Measurements from ENCODE around the gene TXNDC11. TPM values are rescaled to one million over a fixed set of nuclear protein-coding genes. Genes with fewer than 3 reads are reported as not detected.
A peak's percentile ranks its signal among the peaks of the same experiment; 100 is the strongest.

The TXNDC11 gene

DNA sequence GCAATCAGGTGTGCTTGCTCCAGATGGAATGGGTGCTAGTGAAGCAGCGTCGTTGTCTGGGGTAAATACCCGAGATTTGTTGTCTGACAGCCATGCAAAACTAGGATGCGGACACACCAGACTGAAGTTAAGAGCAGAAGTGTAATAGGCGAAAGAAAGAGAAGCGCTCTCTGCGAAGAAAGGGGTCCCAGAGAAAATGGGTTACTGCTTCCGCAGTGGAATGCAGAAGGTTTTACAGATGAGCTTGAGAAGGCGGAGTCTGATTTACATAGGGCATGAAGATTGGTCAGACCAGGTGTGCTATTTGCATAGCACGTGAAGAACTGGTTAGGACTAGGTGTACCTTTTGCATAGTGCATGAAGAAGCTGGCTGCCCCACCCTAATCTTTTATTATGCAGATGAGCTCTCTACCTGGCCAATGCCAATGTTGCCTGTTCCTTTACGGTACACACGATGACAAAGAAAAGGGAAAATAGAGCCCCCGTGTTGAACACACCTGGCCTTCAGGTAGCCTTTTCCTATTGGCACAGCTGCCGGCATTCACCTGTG, 106.4 kb downstream of the TXNDC11 start:
- Histone ChIP-seq H3K9me3 (replicated peaks; ENCODE audit: low read length) (no peaks in the 10 kb centered on the region), H3K9ac (ENCODE audit: low read depth, low read length) (no peak overlapping the region), H3K4me3 (ENCODE audit: low read length) (no peak overlapping the region), H3K36me3 (ENCODE audit: insufficient read depth, low read length) (no peaks in the 10 kb centered on the region), H3K4me1 (ENCODE audit: control insufficient read depth, insufficient read depth, low read length) (peaks cover 31% of the 10 kb centered on the region), H3K4me2 (ENCODE audit: low read length) (no peak overlapping the region), H3K27me3 (ENCODE audit: control insufficient read depth, insufficient read depth, low read length) (no peaks in the 10 kb centered on the region)

GRCh38 chr16:11635679-11636171, 106.9 kb downstream of the TXNDC11 start:
- no peak overlapping the region for H3K4me3 ChIP-seq (ENCODE audit: low read length)
- H3K9ac ChIP-seq (ENCODE audit: low read depth, low read length): no peak overlapping the region
- H3K27me3 ChIP-seq (ENCODE audit: control insufficient read depth, insufficient read depth, low read length): no peaks in the 10 kb centered on the region
- H3K9me3 ChIP-seq (replicated peaks; ENCODE audit: low read length): no peaks in the 10 kb centered on the region
- no peak overlapping the region for H3K4me2 ChIP-seq (ENCODE audit: low read length)
- H3K4me1 ChIP-seq (ENCODE audit: control insufficient read depth, insufficient read depth, low read length): peaks cover 25% of the 10 kb centered on the region
- H3K36me3 ChIP-seq (ENCODE audit: insufficient read depth, low read length): no peaks in the 10 kb centered on the region

- no peaks in the 10 kb centered on the region for H3K27me3 ChIP-seq (ENCODE audit: control insufficient read depth, insufficient read depth, low read length)
- H3K4me2 ChIP-seq (ENCODE audit: low read length): no peak overlapping the region
- no peaks in the 10 kb centered on the region for H3K36me3 ChIP-seq (ENCODE audit: insufficient read depth, low read length)
- no peaks in the 10 kb centered on the region for H3K9me3 ChIP-seq (replicated peaks; ENCODE audit: low read length)
- peaks cover 20% of the 10 kb centered on the region for H3K4me1 ChIP-seq (ENCODE audit: control insufficient read depth, insufficient read depth, low read length)
- H3K9ac ChIP-seq (ENCODE audit: low read depth, low read length): no peak overlapping the region
- no peak overlapping the region for H3K4me3 ChIP-seq (ENCODE audit: low read length)
These were observed 107.5 kb downstream of the TXNDC11 start for GRCh38 chr16:11635113-11635652.

DNA sequence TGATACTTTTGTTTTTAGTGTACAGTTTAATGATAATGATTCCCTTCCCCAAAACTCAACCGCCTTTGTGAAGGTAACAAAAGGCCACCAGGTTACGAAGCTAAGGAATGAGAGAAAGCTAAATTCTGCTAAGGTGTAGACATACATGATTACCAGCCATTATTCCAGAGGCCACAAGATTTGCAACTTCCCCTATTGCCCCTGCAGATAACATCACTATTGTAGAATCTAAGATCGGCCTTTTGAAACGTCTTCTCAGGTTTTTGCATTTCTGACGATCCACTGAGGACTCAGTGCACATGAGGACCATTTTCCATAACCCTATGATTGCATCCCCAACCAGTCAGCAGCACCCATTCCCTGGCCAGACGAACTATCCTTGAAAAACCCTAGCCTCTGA, 108.3 kb downstream of the TXNDC11 start:
- H3K4me2 ChIP-seq (ENCODE audit: low read length): no peak overlapping the region
- H3K27me3 ChIP-seq (ENCODE audit: control insufficient read depth, insufficient read depth, low read length): peaks cover 3% of the 10 kb centered on the region
- no peak overlapping the region for H3K9ac ChIP-seq (ENCODE audit: low read depth, low read length)

DNA sequence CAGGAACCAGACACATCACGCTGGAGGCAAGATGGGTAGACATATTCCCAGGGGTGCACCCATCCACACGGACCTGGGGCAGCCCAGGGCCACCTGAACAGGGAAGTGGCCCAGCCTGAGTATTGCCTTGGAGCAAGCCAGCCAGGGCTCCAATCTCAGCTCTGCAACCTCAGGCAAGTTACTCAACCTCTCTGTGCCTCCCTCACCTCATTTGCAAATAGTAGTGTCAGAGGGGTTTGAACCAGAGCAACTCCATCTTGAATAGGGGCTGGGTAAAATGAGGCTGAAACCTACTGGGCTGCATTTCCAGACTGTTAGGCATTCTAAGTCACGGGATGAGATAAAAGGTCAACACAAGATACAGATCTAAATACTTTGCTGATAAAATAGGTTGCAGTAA, 109.5 kb downstream of the TXNDC11 start:
- Histone ChIP-seq H3K9me3 (replicated peaks; ENCODE audit: low read length) (no peaks in the 10 kb centered on the region), H3K27me3 (ENCODE audit: control insufficient read depth, insufficient read depth, low read length) (peaks cover 3% of the 10 kb centered on the region), H3K4me1 (ENCODE audit: control insufficient read depth, insufficient read depth, low read length) (peaks cover 13% of the 10 kb centered on the region), H3K4me3 (ENCODE audit: low read length) (peak overlapping the region; percentile 5), H3K4me2 (ENCODE audit: low read length) (peak overlapping the region; percentile 76), H3K9ac (ENCODE audit: low read depth, low read length) (peak overlapping the region; percentile 70), H3K36me3 (ENCODE audit: insufficient read depth, low read length) (no peaks in the 10 kb centered on the region)

More for the DNA sequence above, 108.3 kb downstream of the TXNDC11 start:
- Histone ChIP-seq H3K4me3 (ENCODE audit: low read length) (no peak overlapping the region), H3K9me3 (replicated peaks; ENCODE audit: low read length) (no peaks in the 10 kb centered on the region), H3K4me1 (ENCODE audit: control insufficient read depth, insufficient read depth, low read length) (peaks cover 13% of the 10 kb centered on the region), H3K36me3 (ENCODE audit: insufficient read depth, low read length) (no peaks in the 10 kb centered on the region)

- Histone ChIP-seq H3K4me1 (ENCODE audit: control insufficient read depth, insufficient read depth, low read length) (peaks cover 13% of the 10 kb centered on the region), H3K9ac (ENCODE audit: low read depth, low read length) (peak overlapping the region; percentile 70), H3K4me2 (ENCODE audit: low read length) (peak overlapping the region; percentile 76), H3K27me3 (ENCODE audit: control insufficient read depth, insufficient read depth, low read length) (peaks cover 3% of the 10 kb centered on the region), H3K4me3 (ENCODE audit: low read length) (peak overlapping the region; percentile 43), H3K9me3 (replicated peaks; ENCODE audit: low read length) (no peaks in the 10 kb centered on the region), H3K36me3 (ENCODE audit: insufficient read depth, low read length) (no peaks in the 10 kb centered on the region)
These were observed 110.2 kb downstream of the TXNDC11 start for GRCh38 chr16:11632455-11632939.

DNA sequence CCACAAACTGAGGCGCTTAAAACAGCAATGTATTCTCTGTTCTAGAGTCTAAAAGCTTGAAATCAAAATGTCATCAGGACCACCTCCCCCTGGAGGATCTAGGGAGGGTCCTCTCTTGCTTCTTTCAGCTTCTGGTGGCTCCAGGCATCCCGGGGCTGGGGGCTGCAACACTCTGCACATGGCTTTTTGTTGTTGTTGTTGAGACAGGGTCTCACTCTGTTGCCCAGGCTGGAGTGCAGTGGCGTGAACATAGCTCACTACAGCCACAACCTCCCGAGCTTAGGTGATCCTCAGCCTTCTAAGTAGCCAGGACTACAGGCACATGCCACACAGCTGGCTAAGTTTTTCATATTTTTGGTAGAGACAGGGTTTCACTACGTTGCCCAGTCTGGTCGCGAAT, 111.4 kb downstream of the TXNDC11 start:
- H3K27me3 ChIP-seq (ENCODE audit: control insufficient read depth, insufficient read depth, low read length): peaks cover 3% of the 10 kb centered on the region
- no peaks in the 10 kb centered on the region for H3K9me3 ChIP-seq (replicated peaks; ENCODE audit: low read length)
- H3K36me3 ChIP-seq (ENCODE audit: insufficient read depth, low read length): no peaks in the 10 kb centered on the region
- H3K9ac ChIP-seq (ENCODE audit: low read depth, low read length): no peak overlapping the region
- no peak overlapping the region for H3K4me3 ChIP-seq (ENCODE audit: low read length)
- H3K4me2 ChIP-seq (ENCODE audit: low read length): no peak overlapping the region
- peaks cover 13% of the 10 kb centered on the region for H3K4me1 ChIP-seq (ENCODE audit: control insufficient read depth, insufficient read depth, low read length)

GRCh38 chr16:11630768-11631056, 111.9 kb downstream of the TXNDC11 start:
- H3K27me3 ChIP-seq (ENCODE audit: control insufficient read depth, insufficient read depth, low read length): peaks cover 5% of the 10 kb centered on the region

DNA sequence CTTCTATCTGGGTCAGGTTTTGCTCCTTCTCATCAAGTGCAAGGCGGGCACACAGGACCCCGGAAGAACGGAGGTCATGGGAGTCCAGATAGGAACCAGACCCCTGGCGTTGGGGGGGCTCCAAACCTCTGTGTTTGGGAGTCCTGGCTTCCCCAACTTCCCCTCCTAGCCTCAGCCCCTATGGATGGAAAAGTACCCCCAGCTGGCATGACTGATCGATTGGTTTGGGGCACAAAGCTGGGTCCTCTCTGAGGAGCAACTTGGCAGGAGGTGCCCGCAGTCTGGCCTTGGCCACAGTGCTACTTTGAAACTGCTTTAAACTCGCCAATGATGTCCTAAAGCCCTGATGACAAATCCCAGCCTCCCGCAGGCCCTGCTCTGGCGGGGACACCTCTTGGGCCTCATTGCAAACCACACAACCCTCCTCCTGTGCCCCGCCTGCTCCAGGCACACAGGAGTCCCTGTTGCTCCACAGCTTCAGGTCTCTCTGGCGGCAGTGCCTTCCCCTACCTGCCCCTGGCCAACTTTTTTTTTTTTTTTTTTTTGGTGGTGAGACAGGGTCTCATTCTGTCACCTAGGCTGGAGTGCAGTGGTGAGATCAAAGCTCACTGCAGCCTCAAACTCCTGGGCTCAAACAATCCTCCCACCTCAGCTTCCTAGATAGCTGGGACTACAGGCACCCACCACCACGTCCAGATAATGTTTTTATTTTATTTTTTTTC, 112.5 kb downstream of the TXNDC11 start:
- Histone ChIP-seq H3K4me3 (ENCODE audit: low read length) (no peak overlapping the region), H3K9me3 (replicated peaks; ENCODE audit: low read length) (no peaks in the 10 kb centered on the region), H3K36me3 (ENCODE audit: insufficient read depth, low read length) (no peaks in the 10 kb centered on the region), H3K4me2 (ENCODE audit: low read length) (no peak overlapping the region), H3K9ac (ENCODE audit: low read depth, low read length) (no peak overlapping the region), H3K4me1 (ENCODE audit: control insufficient read depth, insufficient read depth, low read length) (peaks cover 13% of the 10 kb centered on the region), H3K27me3 (ENCODE audit: control insufficient read depth, insufficient read depth, low read length) (peaks cover 9% of the 10 kb centered on the region)

More at GRCh38 chr16:11630768-11631056, 111.9 kb downstream of the TXNDC11 start:
- no peaks in the 10 kb centered on the region for H3K36me3 ChIP-seq (ENCODE audit: insufficient read depth, low read length)
- H3K4me3 ChIP-seq (ENCODE audit: low read length): no peak overlapping the region
- no peak overlapping the region for H3K9ac ChIP-seq (ENCODE audit: low read depth, low read length)
- no peaks in the 10 kb centered on the region for H3K9me3 ChIP-seq (replicated peaks; ENCODE audit: low read length)
- H3K4me2 ChIP-seq (ENCODE audit: low read length): no peak overlapping the region
- peaks cover 13% of the 10 kb centered on the region for H3K4me1 ChIP-seq (ENCODE audit: control insufficient read depth, insufficient read depth, low read length)

Small RNAs within 50 kb of the gene (small RNA-seq; reads per million reads assigned to genes)
- gene RF00017: not detected
